Right lobe of liver (tissue), 4 donors: ENCODE results near the gene IFI27L1.

Source experiments
- CTCF ChIP-seq, 4 donors: fragments of 200-600 bp in 3 of 4; fragments of 450-650 bp in 1 of 4; IDR thresholded peaks; one replicate each; pipeline versions ENCODE4 v1.5.1 to v1.8.0; 2016 to 2022; ENCODE audit warnings: antibody characterized with exemption in 4 of 4, mild to moderate bottlenecking in 2 of 4
- POLR2A ChIP-seq: fragments of 450-650 bp; IDR thresholded peaks from one replicate; pipeline ENCODE4 v1.6.1; 2017; ENCODE audit warnings: antibody characterized with exemption, mild to moderate bottlenecking
- donor health status: DM: no; HTN: no; CAD: no.
- donor health status: DM: no; HTN: no; CAD: no.
- donor health status: DM: no; HTN: yes; CAD: no.

DNA sequence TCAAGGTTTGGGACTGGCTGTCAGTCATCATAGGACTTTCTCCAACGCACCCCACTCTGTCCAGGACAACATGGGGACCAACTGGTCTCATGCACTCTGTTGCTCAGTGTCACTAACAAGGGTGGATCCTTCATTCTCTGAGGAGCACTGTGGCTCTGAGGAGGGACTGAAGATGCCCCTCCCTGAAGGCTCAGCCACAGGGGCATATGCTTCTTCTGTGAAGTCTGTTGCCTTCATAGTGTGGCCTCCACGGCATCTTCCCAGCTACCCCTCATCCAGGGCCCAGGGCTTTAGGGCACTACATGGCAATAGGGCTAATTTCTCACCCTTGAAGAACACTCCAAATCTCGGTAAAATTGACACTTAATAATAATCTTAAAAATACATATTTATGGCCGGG lies 62.6 kb downstream of the IFI27L1 start:
- TF ChIP-seq CTCF (IDR thresholded peaks at IDR 0.05) (no peak), POLR2A (no peak)
